GM12891 (cell line): ENCODE data around the gene LDB2.

Experiments used
- PAX5 ChIP-seq: IDR thresholded peaks from 2 replicates; pipeline ENCODE4 v1.6.1; 2011; ENCODE audit warnings: low read length, moderate library complexity, mild to moderate bottlenecking; ENCODE audit not compliant: insufficient read depth, severe bottlenecking
- POLR2A ChIP-seq: IDR thresholded peaks from 2 replicates; pipeline ENCODE4 v1.6.1; 2011; ENCODE audit warnings: low read depth, low read length, control low read depth
- POLR2AphosphoS5 ChIP-seq: IDR thresholded peaks from 2 replicates; pipeline ENCODE4 v1.6.1; 2011; ENCODE audit warnings: low read depth, low read length, control low read depth
- POU2F2 ChIP-seq: IDR thresholded peaks from 2 replicates; pipeline ENCODE4 v1.6.1; 2011; ENCODE audit warnings: low read depth, mild to moderate bottlenecking, control low read depth, low read length, moderate library complexity
- SPI1 ChIP-seq: IDR thresholded peaks from 2 replicates; pipeline ENCODE4 v1.6.1; 2011; ENCODE audit warnings: low read depth, low read length, control low read depth
- TAF1 ChIP-seq: IDR thresholded peaks from 2 replicates; pipeline ENCODE4 v1.6.1; 2011; ENCODE audit warnings: low read depth, low read length, control low read depth

DNA sequence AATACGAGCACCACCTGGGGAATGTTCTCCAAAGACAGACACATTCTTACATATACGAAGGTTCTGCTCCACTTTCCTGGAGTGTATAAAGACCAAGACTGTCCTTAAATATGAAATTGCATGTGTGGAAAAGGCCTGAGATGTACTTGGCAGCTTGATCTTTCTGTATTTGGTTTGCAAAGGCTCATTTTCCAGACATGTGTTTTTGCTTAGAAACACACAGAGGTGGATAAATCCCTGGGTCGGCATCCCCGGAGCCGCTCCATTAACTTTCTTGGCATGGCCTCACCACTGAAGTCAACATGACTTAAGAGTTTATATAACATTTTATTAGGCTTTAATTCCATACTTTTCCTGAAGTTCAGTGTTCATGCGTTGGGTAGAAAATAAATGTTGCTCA is 239.4 kb downstream of the LDB2 start:
- TF ChIP-seq POLR2A (no peak), POLR2AphosphoS5 (no peak), TAF1 (no peak), SPI1 (no peak), PAX5 (no peak), POU2F2 (no peak)
